ENCODE measurements around the gene SLC6A4. TPM values are rescaled to one million over a fixed set of nuclear protein-coding genes. Genes with fewer than 3 reads are reported as not detected.

Gene SLC6A4
- total and polyA plus RNA-seq, 4 donors, result 3.5 to 12.7 (median 8.8) TPM

- no peak for TF ChIP-seq CTCF (IDR thresholded peaks at IDR 0.05; ENCODE audit: control extremely low read depth, extremely low read depth)
- H3K27me3 ChIP-seq (ENCODE audit: control insufficient read depth in 3 of 3, insufficient read depth in 3 of 3, low read length in 2 of 3), result no peaks in the 10 kb centered on the region
- H3K9ac ChIP-seq (ENCODE audit: insufficient read depth in 1 of 2, low read length in 2 of 2), result no peak overlapping the region
- H3K36me3 ChIP-seq (ENCODE audit: control insufficient read depth in 4 of 4, insufficient read depth in 4 of 4, low read length in 4 of 4), result peaks cover 4 to 33% (median 20%) of the 10 kb centered on the region in 4 donors
- H3K27ac ChIP-seq (ENCODE audit: low read depth in 1 of 2, low read length in 1 of 2), result no peak overlapping the region
- WGBS, 2 donors, result 86 to 87% methylated on average over 5 of the region's 5 CpGs
- H3K4me3 ChIP-seq, result no peak overlapping the region
- no peak for DNase-seq
- ATAC-seq (ENCODE audit: insufficient read depth, low FRiP score), result no peak
- H3K9me3 ChIP-seq (ENCODE audit: control insufficient read depth in 4 of 4, insufficient read depth in 3 of 4, low read length in 3 of 4), result no peaks in the 10 kb centered on the region
- H3K4me1 ChIP-seq (ENCODE audit: control insufficient read depth in 5 of 5, insufficient read depth in 5 of 5, low read length in 5 of 5), result no peaks in the 10 kb centered on the region
Observed at GRCh38 chr17:30176855-30177254, 58.6 kb downstream of the SLC6A4 start.

- Histone ChIP-seq H3K4me3 (no peak overlapping the region), H3K9me3 (ENCODE audit: control insufficient read depth in 4 of 4, insufficient read depth in 3 of 4, low read length in 3 of 4) (no peaks in the 10 kb centered on the region), H3K27ac (ENCODE audit: low read depth in 1 of 2, low read length in 1 of 2) (no peak overlapping the region), H3K36me3 (ENCODE audit: control insufficient read depth in 4 of 4, insufficient read depth in 4 of 4, low read length in 4 of 4) (peaks cover 1 to 24% (median 15%) of the 10 kb centered on the region in 4 donors), H3K27me3 (ENCODE audit: control insufficient read depth in 3 of 3, insufficient read depth in 3 of 3, low read length in 2 of 3) (no peaks in the 10 kb centered on the region), H3K4me1 (ENCODE audit: control insufficient read depth in 5 of 5, insufficient read depth in 5 of 5, low read length in 5 of 5) (no peaks in the 10 kb centered on the region), H3K9ac (ENCODE audit: insufficient read depth in 1 of 2, low read length in 2 of 2) (no peak overlapping the region)
- 94 to 97% methylated on average over 1 of the region's 1 CpG for WGBS, 2 donors
- DNase-seq (no peak), ATAC-seq (ENCODE audit: insufficient read depth, low FRiP score) (no peak)
- TF ChIP-seq CTCF (IDR thresholded peaks at IDR 0.05; ENCODE audit: control extremely low read depth, extremely low read depth), result no peak
Observed at GRCh38 chr17:30174556-30174955, 60.9 kb downstream of the SLC6A4 start.

GRCh38 chr17:30173649-30174048, 61.8 kb downstream of the SLC6A4 start:
- WGBS, 2 donors, result 79 to 82% methylated on average over 2 of the region's 2 CpGs
- Histone ChIP-seq H3K27me3 (ENCODE audit: control insufficient read depth in 3 of 3, insufficient read depth in 3 of 3, low read length in 2 of 3) (no peaks in the 10 kb centered on the region), H3K9ac (ENCODE audit: insufficient read depth in 1 of 2, low read length in 2 of 2) (no peak overlapping the region), H3K4me3 (no peak overlapping the region), H3K36me3 (ENCODE audit: control insufficient read depth in 4 of 4, insufficient read depth in 4 of 4, low read length in 4 of 4) (peaks cover 1 to 21% (median 14%) of the 10 kb centered on the region in 4 donors), H3K4me1 (ENCODE audit: control insufficient read depth in 5 of 5, insufficient read depth in 5 of 5, low read length in 5 of 5) (no peaks in the 10 kb centered on the region), H3K27ac (ENCODE audit: low read depth in 1 of 2, low read length in 1 of 2) (no peak overlapping the region), H3K9me3 (ENCODE audit: control insufficient read depth in 4 of 4, insufficient read depth in 3 of 4, low read length in 3 of 4) (no peaks in the 10 kb centered on the region)
- no peak for TF ChIP-seq CTCF (IDR thresholded peaks at IDR 0.05; ENCODE audit: control extremely low read depth, extremely low read depth)
- DNase-seq (no peak), ATAC-seq (ENCODE audit: insufficient read depth, low FRiP score) (no peak)

- WGBS, 2 donors, result 96 to 97% methylated on average over 1 of the region's 1 CpG
- Histone ChIP-seq H3K27ac (ENCODE audit: low read depth in 1 of 2, low read length in 1 of 2) (no peak overlapping the region), H3K27me3 (ENCODE audit: control insufficient read depth in 3 of 3, insufficient read depth in 3 of 3, low read length in 2 of 3) (no peaks in the 10 kb centered on the region), H3K9ac (ENCODE audit: insufficient read depth in 1 of 2, low read length in 2 of 2) (no peak overlapping the region), H3K4me1 (ENCODE audit: control insufficient read depth in 5 of 5, insufficient read depth in 5 of 5, low read length in 5 of 5) (no peaks in the 10 kb centered on the region), H3K9me3 (ENCODE audit: control insufficient read depth in 4 of 4, insufficient read depth in 3 of 4, low read length in 3 of 4) (no peaks in the 10 kb centered on the region), H3K36me3 (ENCODE audit: control insufficient read depth in 4 of 4, insufficient read depth in 4 of 4, low read length in 4 of 4) (peaks cover 1 to 20% (median 11%) of the 10 kb centered on the region in 4 donors), H3K4me3 (no peak overlapping the region)
- no peak for DNase-seq
- no peak for ATAC-seq (ENCODE audit: insufficient read depth, low FRiP score)
- TF ChIP-seq CTCF (IDR thresholded peaks at IDR 0.05; ENCODE audit: control extremely low read depth, extremely low read depth), result no peak
Observed at GRCh38 chr17:30172560-30172959, 62.9 kb downstream of the SLC6A4 start.

All from lung (tissue), 12 donors.